Iris pigment epithelial cell (primary cell): ENCODE measurements around the gene RIPPLY2.
"Not testable (repeated sequence)": the region's sequence is repeated elsewhere in the genome, so short reads cannot be mapped to it uniquely, and the experiment has no call there.

Experiments
- DNase-seq: peaks from one replicate; pipeline ENCODE4 v3.0.0-alpha.2; 2011; ENCODE audit warnings: low read depth

Gene RIPPLY2

GRCh38 chr6:83860359-83860755 lies 7.2 kb downstream of the RIPPLY2 start:
- no peak for DNase-seq

DNA sequence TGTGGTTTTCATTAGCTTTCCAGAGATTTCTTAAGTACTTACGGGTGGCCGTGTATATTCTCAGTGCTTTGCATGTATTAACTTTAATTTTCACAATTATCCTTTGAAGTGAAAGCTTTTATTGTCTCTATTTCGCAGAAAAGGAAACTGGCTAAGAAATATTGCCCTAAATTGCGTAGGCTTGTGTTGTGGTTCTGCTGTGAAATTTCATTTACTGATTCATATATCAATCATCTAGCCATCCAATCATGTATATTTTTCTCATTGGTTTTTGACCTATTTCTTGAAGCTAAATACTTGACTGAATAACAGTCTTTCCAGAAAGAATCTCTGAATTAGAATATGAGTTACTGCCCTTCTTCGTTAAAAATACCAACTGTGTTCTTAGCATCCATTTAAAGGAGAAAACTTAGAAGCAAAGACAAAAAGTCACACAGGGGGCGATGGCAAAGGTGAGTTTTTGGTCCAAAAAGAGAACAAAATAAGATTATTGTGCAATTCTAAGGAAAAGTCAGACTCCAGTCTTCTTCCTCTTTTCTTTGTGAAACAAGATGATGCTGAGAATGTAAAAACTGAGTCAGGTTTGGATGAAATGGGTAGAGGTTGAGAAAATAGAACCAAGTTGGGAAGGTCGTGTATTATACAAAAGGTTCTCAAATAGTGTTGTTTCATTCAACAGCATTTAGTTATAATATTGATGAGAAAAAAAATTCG lies 7.8 kb downstream of the RIPPLY2 start:
- DNase-seq, result no peak

DNA sequence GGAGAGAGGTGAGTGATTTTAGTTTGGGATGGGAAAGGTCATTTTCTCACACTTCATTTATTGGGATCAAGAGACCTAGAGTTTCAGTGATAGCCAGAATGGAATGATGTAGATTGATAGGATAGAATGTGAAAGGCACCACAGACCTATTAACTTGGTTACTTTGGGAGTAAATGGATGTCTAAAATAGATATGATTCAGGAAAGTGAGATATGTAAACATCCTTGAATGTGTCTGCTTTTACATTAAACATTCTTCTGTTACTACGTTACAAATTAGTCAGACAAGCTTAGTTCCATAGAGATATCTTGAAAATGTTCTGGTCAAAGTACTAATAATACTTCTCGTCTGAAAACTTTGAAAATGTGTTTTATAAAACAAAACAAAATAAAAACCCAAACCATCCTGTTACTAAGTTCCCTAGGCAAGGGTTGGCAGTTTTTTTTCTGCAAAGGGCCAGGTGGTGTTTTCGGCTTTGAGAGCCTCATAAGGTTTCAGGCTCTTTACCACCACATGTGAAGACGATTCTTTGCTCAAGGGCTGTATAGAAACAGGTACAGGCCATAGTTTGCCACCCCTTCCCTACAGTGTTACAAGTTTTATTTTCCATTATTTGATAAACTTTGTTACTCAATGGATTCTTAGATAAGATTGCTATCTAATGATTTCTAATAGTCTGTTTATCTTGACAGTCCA lies 9.8 kb downstream of the RIPPLY2 start:
- peak; percentile 56 for DNase-seq

DNA sequence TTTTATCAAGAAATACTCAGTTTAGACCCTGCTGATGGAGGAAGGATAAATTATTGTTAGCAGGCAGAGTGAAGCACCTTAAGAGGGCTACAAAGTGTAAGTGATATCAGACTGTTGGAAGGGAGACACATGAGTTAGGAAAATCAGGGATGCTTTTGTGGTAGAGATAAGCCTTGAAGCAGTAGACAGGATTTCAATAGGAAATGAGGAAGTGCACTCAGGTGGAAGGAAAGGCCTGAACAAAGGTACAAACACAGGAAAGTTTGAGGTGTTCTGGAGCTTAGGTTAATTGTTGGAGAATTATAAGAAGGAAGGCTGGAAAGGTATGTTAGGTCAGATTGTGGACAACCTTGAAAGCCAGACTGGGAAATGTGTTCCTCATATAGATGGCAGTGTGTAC lies 13.9 kb downstream of the RIPPLY2 start:
- DNase-seq, result no peak

- peak; percentile 98 for DNase-seq
Measured at GRCh38 chr6:83867527-83868161, 14.5 kb downstream of the RIPPLY2 start.

- peak; percentile 91 for DNase-seq
Measured at GRCh38 chr6:83868639-83869038, 15.5 kb downstream of the RIPPLY2 start.

DNA sequence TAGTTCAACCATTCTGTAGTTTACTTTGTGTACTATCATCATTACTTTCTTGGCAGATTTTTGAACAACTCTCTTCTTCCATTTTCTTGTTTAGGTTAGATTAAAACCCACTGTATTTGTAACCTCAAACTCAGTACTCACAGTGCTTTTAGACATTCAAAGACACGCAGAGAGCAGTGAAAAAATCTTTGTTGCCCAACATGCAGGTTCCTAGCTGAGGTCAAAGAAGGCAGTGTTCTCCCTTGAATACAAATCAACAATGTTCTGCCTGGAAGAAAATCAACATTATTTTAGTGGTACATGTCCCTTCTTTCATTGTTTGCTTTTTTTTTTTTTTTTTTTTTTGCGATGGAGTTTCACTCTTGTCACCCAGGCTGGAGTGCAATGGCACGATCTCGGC lies 17.5 kb downstream of the RIPPLY2 start:
- no peak for DNase-seq

DNA sequence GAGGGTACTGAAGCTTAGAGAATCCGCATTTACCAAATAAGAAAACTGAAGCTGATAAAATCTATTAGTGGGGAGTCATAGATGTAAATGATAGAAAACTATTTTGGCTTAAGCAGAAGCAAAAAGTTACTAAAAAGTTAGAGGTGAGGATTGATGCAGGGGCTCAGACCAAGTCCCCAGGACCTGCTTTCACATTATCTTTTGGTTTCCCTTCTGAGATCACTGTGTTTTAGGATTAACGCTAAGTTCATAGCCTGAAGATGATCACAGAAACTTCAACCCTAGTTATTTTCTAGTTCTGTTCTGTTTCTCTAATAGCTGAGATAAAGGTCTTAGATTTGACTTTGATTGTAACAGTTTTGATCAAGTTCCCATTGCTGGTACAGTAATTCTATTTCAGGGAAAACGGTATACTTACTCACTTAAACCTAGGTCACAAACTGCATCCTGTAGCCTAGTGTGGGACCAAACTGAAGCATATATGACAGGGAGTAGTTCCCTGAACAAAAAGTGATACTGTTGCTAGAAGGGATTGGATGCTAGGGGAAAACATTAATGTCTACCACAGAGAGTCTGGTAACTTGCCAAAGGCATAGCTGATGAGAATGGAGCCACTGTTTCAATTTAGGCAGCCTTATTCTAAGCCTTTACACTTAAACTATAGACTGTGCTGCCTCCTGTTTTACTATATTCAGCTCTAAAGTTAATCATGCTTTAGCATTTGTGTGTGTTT lies 19.4 kb downstream of the RIPPLY2 start:
- peak; percentile 37 for DNase-seq

DNA sequence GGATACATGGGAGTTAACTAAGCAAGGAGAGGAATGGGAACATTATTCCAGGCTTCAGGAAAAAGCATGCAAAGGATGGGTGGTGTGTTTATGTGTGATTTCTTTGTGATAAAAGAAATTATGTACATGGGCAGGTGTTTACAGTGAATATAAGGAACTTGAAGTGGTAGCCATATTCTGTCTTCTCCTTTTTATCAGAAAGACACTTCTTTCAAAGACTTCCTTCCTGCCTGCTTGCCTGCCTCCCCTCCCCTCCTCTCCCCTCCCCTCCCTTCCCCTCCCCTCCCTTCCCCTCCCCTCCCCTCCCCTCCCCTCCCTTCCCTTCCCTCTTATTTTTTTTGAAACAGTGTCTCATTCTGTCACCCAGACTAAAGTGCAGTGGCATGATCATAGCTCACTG lies 20.7 kb downstream of the RIPPLY2 start:
- no peak for DNase-seq

DNA sequence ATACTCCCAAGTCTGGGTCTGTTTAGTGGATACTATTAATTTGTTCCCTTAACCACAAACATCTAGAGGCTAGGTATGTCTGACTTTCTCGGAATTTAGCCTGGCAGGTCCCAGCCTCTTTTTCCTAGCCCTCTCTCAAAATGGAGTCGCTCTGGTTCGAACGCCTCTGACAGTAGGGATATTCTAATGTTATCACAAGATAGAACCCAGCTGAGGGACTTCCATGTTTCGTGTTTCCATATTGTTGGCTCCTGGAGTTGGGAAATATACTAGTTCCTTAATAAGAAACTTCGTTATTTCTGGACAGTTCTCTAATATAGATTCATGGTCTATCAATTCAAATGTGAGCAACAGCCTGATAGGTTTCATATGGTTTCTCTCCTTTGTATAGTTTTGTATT lies 22.7 kb downstream of the RIPPLY2 start:
- DNase-seq, result no peak

DNA sequence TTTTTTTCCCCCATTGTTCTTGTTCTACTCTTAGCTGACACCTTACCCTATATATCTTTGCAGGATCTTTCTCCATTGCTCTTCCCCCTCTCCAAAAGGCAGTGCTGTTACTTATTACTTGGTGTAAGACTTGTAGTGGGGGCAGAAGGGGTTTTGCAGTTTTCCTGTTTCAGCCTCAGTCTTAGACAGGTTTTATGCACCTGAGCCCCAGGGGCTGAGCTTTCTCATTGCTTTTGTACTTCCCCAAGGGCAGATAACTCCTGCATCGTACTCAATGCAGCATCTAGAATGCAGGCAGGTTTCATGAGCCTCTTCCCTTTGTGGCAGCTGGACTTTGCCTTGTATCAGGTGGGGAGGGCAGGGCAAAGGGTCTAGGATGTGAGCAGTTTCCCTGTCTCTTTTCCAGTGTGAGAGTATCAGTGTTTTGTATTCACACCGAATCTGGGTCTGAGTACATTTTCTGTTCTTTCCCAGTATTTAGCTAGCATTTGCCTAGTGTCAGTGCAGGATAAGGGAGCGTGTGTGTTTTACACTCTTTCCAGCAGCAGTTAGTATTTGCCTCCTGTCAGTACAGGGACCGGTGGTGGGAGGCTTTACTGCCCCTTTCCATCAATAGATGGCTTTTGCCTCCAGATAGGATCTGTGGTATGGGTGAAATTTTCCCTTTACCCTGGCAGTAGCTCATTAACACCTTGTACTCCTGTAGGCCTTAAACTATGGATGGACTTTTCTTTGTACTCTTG lies 25.9 kb downstream of the RIPPLY2 start:
- DNase-seq, result no peak

DNA sequence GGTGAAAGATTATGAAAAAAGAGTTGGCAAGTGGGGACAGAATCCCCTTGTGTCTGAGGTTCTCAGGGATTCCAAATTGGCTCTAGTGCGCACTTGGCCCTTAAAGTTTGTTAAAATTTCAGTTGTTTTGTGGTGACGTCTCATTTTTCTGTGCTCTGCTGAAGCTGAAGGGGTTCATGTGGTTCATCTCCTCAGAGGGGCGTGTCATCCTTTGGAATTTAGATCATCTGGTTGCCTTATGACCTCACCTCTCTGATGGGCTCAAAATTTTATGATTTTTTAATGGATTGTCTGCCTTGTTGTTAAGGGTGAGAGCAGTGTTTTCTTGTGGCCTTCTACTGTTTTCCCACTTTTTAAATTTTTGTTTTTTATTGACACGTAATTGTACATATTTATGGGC lies 26.6 kb downstream of the RIPPLY2 start:
- DNase-seq, result no peak

DNA sequence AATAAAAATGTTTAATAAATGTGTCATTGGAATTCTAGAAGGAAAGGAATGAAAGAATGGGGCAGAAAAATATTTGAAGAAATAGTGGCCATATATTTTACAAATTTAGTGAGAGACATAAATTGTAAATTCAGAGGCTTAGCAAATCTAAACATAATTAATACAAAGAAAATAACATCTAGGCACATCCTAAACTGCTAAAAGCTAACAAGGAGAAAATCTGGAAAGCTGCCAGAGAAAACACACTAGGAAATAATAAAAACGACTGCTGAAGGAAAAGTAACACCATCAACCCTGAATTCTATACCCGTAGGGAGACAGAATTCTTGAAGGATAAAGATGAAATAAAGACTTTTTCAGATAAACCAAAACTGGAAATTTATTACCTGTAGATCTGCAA lies 30.1 kb downstream of the RIPPLY2 start:
- DNase-seq, result no peak

- DNase-seq, result peak; percentile 52
Measured at GRCh38 chr6:83884523-83884922, 31.4 kb downstream of the RIPPLY2 start.

GRCh38 chr6:83885984-83886383 lies 32.8 kb downstream of the RIPPLY2 start:
- no peak for DNase-seq

DNA sequence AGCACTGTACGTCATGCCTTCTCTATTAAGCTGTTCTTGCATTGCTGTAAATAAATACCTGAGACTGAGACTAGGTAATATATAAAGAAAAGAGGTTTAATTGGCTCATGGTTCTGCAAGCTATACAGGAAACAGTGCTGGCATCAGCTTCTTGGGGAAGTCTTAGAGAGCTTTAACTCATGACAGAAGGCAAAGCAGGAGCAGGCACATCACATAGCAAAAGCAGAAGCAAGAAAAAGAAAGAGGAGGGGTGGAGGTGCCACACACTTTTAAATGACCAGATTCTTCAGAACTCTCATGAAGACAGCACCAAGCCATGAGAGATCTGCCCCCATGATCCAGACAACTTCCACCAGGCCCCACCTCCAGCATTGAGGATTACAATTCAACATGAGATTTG lies 36.5 kb downstream of the RIPPLY2 start:
- no peak for DNase-seq

DNA sequence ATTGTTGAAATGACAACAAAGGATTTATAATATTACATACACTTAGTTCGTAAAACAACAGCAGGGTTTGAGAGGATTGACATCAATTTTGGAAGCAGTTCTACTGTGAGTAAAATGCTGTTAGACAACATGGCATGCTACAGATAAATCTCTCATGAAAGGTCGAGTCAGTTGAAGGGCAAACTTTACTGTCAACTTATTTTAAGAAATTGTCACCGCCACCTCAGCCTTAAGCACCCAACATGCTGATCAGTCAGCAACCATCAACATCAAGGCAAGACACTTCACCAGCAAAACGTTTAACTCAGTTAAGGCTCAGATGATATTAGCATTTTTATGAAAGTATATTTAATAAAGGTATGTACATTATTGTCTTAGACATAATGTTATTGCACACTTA lies 37.4 kb downstream of the RIPPLY2 start:
- no peak for DNase-seq

GRCh38 chr6:83891586-83891985 lies 38.4 kb downstream of the RIPPLY2 start:
- DNase-seq, result no peak

DNA sequence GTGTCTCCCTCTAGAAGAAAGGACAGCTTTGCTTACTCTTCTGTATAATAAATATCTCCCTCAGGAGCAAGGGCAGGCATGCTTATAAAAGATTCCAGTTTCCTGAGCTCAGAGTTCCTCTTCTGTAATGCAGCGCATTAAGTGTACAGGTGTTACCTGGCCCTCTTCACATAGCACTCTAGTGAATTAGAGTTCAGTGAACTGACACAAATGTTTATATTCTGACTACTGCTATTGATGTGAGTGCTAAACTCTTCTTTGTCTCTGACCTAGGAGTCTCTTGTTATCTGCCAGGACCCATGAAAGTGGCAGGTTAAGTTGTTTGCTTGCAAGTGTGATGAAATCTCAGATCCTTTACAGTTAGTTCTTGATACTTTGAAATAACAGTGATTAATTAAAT lies 39.9 kb downstream of the RIPPLY2 start:
- no peak for DNase-seq

GRCh38 chr6:83897094-83897493 lies 43.9 kb downstream of the RIPPLY2 start:
- not testable (repeated sequence) for DNase-seq

DNA sequence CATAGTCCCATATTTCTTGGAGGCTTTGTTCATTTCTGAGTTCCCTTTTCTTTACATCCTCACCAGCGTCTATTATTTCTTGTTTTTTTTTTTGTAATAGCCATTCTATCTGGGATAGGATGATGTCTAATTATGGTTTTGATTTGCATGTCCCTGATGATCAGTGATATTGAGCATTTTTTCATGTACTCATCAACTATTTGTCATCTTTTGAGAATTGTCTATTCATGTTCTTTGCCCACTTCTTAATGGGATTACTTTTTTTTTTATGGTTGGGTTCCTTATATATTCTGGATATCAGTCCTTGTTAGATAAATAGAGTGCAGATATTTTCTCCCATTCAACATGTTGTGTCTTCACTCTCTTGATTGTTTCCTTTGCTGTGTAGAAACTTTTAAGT lies 48.5 kb downstream of the RIPPLY2 start:
- no peak for DNase-seq

- no peak for DNase-seq
Measured at GRCh38 chr6:83904395-83904794, 51.2 kb downstream of the RIPPLY2 start.
